ENCODE data around the gene PKD2L1.
A peak's percentile ranks its signal among the peaks of the same experiment; 100 is the strongest.
"Not testable (repeated sequence)": the region's sequence is repeated elsewhere in the genome, so short reads cannot be mapped to it uniquely, and the experiment has no call there.

The PKD2L1 gene

GRCh38 chr10:100330079-100330478 lies at the start of gene PKD2L1:
Gene PKD2L1, minus strand, starts transcription at chr10:100330228. Its CDS starts 125 bp downstream, at chr10:100330103.
- DNase-seq (ENCODE audit: low read depth) = no peak

GRCh38 chr10:100377830-100378229 lies 47.8 kb upstream of the PKD2L1 start:
- no peak for DNase-seq (ENCODE audit: low read depth)

GRCh38 chr10:100376656-100377055 lies 46.6 kb upstream of the PKD2L1 start:
- DNase-seq (ENCODE audit: low read depth) = not testable (repeated sequence)

GRCh38 chr10:100374677-100375353 lies 44.8 kb upstream of the PKD2L1 start:
- not testable (repeated sequence) for DNase-seq (ENCODE audit: low read depth)

- no peak for DNase-seq (ENCODE audit: low read depth)
Measured at GRCh38 chr10:100374200-100374655, 44.2 kb upstream of the PKD2L1 start.

GRCh38 chr10:100373298-100374199 lies 43.5 kb upstream of the PKD2L1 start:
- DNase-seq (ENCODE audit: low read depth) = peak; percentile 100

- DNase-seq (ENCODE audit: low read depth) = no peak
Measured at GRCh38 chr10:100372415-100373297, 42.6 kb upstream of the PKD2L1 start.

- no peak for DNase-seq (ENCODE audit: low read depth)
Measured at GRCh38 chr10:100371482-100372027, 41.5 kb upstream of the PKD2L1 start.

- DNase-seq (ENCODE audit: low read depth) = peak; percentile 83
Measured at GRCh38 chr10:100370714-100371481, 40.9 kb upstream of the PKD2L1 start.

- peak; percentile 12 for DNase-seq (ENCODE audit: low read depth)
Measured at GRCh38 chr10:100368721-100369120, 38.7 kb upstream of the PKD2L1 start.

- DNase-seq (ENCODE audit: low read depth) = peak; percentile 86
Measured at GRCh38 chr10:100364735-100365391, 34.8 kb upstream of the PKD2L1 start.

GRCh38 chr10:100364175-100364574 lies 34.1 kb upstream of the PKD2L1 start:
- no peak for DNase-seq (ENCODE audit: low read depth)

GRCh38 chr10:100362570-100363496 lies 32.8 kb upstream of the PKD2L1 start:
- no peak for DNase-seq (ENCODE audit: low read depth)

- no peak for DNase-seq (ENCODE audit: low read depth)
Measured at GRCh38 chr10:100360234-100360633, 30.2 kb upstream of the PKD2L1 start.

- DNase-seq (ENCODE audit: low read depth) = no peak
Measured at GRCh38 chr10:100359529-100360150, 29.6 kb upstream of the PKD2L1 start.

GRCh38 chr10:100359030-100359432 lies 29.0 kb upstream of the PKD2L1 start:
- no peak for DNase-seq (ENCODE audit: low read depth)

- DNase-seq (ENCODE audit: low read depth) = no peak
Measured at GRCh38 chr10:100357059-100357858, 27.2 kb upstream of the PKD2L1 start.
